COLO668 (cell line): ENCODE measurements around the gene CACNB2.

Source experiments
- DNase-seq: peaks from one replicate; lab custom pipeline; 2025; ENCODE audit not compliant: unreplicated experiment; lab: John Stamatoyannopoulos, UW

The CACNB2 gene

GRCh38 chr10:18497806-18498369 lies 357.7 kb downstream of the CACNB2 start:
- no peak for DNase-seq

GRCh38 chr10:18498998-18499397 lies 358.8 kb downstream of the CACNB2 start:
- DNase-seq: no peak

- DNase-seq: no peak
These were observed 360.4 kb downstream of the CACNB2 start for GRCh38 chr10:18500576-18500975.

- no peak for DNase-seq
These were observed 361.0 kb downstream of the CACNB2 start for GRCh38 chr10:18501198-18501597.

- DNase-seq: no peak
These were observed 361.4 kb downstream of the CACNB2 start for GRCh38 chr10:18501629-18502028.

DNA sequence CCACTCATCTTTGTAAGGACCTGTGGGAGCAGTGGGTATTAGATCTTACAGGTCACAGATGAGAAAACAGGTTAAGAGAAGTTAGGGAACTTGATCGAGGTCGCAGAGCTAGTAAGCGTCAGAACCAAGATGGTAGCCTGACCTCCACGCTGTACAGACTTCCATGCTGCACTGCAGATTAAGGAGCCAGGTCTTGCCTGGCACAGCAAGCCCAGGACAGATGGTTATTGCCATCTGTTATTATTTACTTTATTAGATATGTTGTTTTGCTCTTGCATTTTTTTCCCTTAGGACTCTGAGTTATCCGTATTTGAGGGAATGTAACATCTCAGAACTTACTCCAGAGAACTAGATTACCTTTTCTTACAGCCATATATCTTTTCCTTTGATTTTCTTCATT lies 363.9 kb downstream of the CACNB2 start:
- no peak for DNase-seq

DNA sequence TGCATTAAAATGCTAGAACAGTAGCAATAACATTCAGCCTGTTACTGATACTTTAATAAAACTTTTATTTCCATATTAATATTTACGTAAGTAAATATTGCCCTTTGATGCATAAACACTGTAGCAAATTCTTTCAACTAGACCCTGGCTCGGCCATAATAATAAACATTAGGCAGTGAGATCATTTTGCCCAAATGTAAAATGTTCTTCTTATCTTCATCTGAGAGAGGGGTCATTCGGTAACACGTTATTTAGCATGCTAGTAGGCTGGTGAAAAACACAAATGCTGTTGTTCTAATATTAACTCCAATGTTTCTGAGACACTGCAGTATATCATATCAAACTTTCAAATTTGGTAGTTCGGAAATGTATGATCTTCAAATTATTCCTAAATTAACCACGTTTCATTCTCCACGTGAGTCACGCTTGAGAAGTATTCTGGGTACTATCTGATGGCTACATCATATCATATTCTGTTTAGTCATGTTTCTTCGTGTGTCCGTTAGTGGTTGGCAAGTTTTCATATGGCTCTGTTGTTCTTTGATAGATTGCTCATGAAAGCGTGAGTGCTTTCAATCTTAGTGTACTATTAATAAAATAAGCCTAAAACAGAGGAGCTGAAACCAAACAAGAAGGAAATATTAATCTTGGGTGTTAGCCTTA lies 365.4 kb downstream of the CACNB2 start:
- DNase-seq: no peak

DNA sequence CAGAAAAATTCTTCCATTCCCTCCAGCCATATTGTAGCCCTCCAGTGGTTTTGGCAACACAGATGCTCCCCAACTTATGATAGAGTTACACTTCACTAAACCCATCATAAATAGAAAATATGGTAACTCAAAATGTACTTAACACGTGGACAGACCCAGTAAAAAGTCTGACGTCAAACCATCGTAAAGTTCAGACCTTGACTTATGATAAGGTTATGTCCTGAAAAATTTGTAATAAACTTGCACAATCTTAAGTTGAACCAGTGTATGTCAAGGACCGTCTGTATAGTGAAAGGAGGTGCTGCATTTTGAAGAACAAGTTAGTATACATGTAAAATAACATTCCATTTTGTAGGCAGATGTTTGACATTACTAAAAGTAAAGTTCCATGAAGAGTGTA lies 368.4 kb downstream of the CACNB2 start:
- no peak for DNase-seq

- DNase-seq: no peak
These were observed 374.3 kb downstream of the CACNB2 start for GRCh38 chr10:18514537-18514936.

GRCh38 chr10:18516851-18517250 lies 376.6 kb downstream of the CACNB2 start:
- DNase-seq: no peak

DNA sequence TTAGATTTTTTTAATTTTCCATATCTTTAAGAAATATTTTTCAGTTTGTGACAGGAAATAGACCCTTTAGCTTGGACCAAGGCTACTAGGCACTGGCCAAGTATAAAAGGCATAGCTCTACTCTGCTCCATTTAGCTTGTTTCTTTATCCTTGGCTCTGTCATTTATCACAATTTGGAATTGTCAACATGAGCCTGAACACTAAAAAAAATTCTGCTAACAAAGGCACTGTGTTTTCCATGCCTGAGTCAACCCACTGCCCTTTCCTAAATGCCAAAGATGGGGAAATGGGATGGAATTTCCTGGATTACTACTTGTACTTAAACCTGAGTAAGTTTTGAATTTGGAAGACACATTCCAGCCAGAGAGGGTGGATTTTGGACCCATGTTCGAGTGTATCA lies 382.8 kb downstream of the CACNB2 start:
- DNase-seq: no peak

- DNase-seq: no peak
These were observed 383.6 kb downstream of the CACNB2 start for GRCh38 chr10:18523858-18524257.

GRCh38 chr10:18527687-18528086 lies 387.5 kb downstream of the CACNB2 start:
- no peak for DNase-seq

DNA sequence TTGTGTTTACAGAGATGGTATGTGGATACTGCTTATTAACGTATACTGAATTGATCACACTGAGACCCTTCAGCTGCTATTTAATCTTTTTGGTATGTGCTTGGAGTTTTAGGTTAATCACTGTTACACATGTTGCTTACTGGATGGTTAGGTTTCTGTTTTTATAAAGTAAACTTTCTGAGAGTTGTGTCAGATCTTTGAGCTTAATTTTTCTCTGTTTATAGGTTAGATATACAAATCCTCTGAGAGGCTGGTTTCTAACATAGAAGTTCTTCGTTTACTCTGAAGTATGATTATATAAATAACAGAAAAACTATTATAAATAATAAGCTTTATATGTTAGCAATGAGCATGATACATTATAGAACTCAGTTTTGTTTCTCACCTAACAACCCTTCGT lies 388.1 kb downstream of the CACNB2 start:
- no peak for DNase-seq

DNA sequence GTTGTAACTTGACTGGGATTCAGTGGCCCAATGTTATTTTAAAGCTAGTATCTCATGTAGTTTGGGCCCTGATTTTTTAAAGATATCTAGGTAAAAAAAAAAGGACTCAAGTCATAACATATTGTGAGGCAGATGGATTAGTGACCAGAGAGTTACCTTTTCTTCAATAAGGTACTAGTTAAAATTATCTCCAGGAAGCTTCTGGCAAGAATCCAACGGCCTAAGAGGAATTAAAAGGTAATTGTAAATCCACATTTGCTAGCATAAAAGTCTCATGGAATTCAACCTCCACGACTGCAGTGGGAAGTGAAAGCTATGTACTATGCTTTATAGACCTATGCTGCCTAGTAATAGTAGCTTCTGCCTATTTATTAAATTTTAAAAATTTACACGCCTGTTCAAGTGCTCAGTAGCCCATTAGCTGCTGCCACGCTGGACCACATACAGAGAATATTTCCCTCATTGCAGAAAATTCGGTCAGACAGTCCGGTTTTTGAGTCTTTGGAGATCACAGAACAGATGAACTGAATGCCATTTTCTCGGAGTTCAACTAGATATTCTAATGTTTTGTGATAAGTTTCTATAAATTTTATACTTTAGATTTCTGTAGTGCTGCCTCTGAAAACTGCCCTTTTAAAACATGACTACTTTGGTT lies 392.8 kb downstream of the CACNB2 start:
- no peak for DNase-seq

DNA sequence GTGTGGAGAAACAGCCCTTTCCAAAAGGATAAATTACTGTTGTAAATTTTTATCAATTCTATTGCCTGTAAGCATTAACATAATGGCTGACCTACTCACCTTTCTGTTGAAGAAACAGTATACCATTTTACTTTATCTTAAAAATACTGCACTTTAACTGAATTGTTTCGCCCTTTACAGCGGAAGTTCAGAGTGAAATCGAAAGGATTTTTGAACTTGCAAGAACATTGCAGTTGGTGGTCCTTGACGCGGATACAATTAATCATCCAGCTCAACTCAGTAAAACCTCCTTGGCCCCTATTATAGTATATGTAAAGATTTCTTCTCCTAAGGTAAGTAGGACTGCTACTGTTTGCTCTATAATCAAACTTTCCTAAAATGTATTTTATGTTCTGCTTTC lies 393.7 kb downstream of the CACNB2 start:
- no peak for DNase-seq

DNA sequence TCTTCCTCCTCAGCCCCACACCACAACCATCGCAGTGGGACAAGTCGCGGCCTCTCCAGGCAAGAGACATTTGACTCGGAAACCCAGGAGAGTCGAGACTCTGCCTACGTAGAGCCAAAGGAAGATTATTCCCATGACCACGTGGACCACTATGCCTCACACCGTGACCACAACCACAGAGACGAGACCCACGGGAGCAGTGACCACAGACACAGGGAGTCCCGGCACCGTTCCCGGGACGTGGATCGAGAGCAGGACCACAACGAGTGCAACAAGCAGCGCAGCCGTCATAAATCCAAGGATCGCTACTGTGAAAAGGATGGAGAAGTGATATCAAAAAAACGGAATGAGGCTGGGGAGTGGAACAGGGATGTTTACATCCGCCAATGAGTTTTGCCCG lies 399.1 kb downstream of the CACNB2 start:
- DNase-seq: no peak

DNA sequence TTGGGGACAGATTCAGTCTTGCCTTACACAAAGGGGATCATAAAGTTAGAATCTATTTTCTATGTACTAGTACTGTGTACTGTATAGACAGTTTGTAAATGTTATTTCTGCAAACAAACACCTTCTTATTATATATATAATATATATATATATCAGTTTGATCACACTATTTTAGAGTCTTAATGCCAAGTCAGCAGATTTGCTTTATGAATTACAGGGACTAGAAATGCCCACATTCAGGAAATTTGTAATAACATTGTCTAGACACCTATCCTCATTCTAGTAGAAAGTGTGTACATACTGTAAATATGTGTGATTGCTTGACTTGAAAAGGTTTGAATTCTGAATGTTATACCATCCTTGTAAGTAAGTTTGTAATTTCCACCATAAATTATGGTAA lies 400.0 kb downstream of the CACNB2 start:
- DNase-seq: no peak

- DNase-seq: no peak
These were observed 402.6 kb downstream of the CACNB2 start for GRCh38 chr10:18542832-18543231.

- no peak for DNase-seq
These were observed 405.5 kb downstream of the CACNB2 start for GRCh38 chr10:18545621-18546305.

- no peak for DNase-seq
These were observed 408.9 kb downstream of the CACNB2 start for GRCh38 chr10:18549105-18549504.

DNA sequence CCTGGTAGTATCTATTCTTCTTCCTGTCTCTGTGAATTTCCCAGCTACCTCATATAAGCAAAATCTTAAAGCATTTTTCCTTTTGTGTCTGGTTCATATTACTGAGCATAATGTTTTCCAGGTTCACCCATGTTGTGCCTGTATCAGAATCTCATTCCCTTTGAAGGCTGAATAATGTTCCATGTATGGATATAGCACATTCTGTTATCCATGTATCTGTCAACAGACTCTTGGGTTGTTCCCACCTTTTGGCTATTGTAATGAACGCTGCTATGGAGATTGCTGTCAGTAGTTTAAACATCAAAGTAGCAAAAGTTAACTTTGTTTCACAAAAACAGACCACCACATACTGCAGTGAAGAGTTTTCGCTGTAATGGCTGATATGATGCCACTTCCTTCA lies 411.2 kb downstream of the CACNB2 start:
- no peak for DNase-seq
